HuH-7.5 (cell line): Measurements from ENCODE around the gene FAM240A.

Experiments used
- DNase-seq: peaks from one replicate; pipeline ENCODE4 v3.0.0; 2011; ENCODE audit warnings: low spot score

FAM240A gene

GRCh38 chr3:46674031-46674845 is 61.9 kb downstream of the FAM240A start:
- peak; percentile 61 for DNase-seq

- DNase-seq = no peak
Measured at GRCh38 chr3:46675426-46675825, 63.1 kb downstream of the FAM240A start.
